Rectal smooth muscle tissue (tissue), 1 donor: Measurements from ENCODE around the gene ATP6V1B1.
A peak's percentile ranks its signal among the peaks of the same experiment; 100 is the strongest.

Experiments
- H3K27ac ChIP-seq: one replicate; pipeline ENCODE4 v1.7.0; 2013; ENCODE audit warnings: low read depth, low read length, inconsistent platforms
- H3K27me3 ChIP-seq: one replicate; pipeline ENCODE4 v1.7.0; 2013; ENCODE audit warnings: low read length; ENCODE audit not compliant: control insufficient read depth, insufficient read depth
- H3K36me3 ChIP-seq: one replicate; pipeline ENCODE4 v1.7.0; 2013; ENCODE audit warnings: low read length; ENCODE audit not compliant: control insufficient read depth, insufficient read depth
- H3K4me1 ChIP-seq: one replicate; pipeline ENCODE4 v1.7.0; 2013; ENCODE audit warnings: low read length; ENCODE audit not compliant: control insufficient read depth, insufficient read depth
- H3K4me3 ChIP-seq: one replicate; pipeline ENCODE4 v1.7.0; 2013; ENCODE audit warnings: low read length
- H3K9ac ChIP-seq: one replicate; pipeline ENCODE4 v1.7.0; 2013; ENCODE audit warnings: low read length

The ATP6V1B1 gene

GRCh38 chr2:70946832-70947442 is 11.2 kb downstream of the ATP6V1B1 start:
- Histone ChIP-seq H3K4me3 (no peak overlapping the region), H3K4me1 (peaks cover 2% of the 10 kb centered on the region), H3K27me3 (peaks cover 7% of the 10 kb centered on the region), H3K9ac (no peak overlapping the region), H3K27ac (no peak overlapping the region), H3K36me3 (no peaks in the 10 kb centered on the region)

GRCh38 chr2:70947556-70948184 is 12.0 kb downstream of the ATP6V1B1 start:
- no peaks in the 10 kb centered on the region for H3K36me3 ChIP-seq
- peaks cover 2% of the 10 kb centered on the region for H3K4me1 ChIP-seq
- peak overlapping the region; percentile 52 for H3K4me3 ChIP-seq
- H3K27me3 ChIP-seq, result peaks cover 7% of the 10 kb centered on the region
- H3K9ac ChIP-seq, result no peak overlapping the region
- H3K27ac ChIP-seq, result no peak overlapping the region

GRCh38 chr2:70948337-70949003 is 12.8 kb downstream of the ATP6V1B1 start:
- Histone ChIP-seq H3K4me1 (peaks cover 2% of the 10 kb centered on the region), H3K4me3 (peak overlapping the region; percentile 52), H3K9ac (peak overlapping the region; percentile 17)

GRCh38 chr2:70949086-70949485 is 13.4 kb downstream of the ATP6V1B1 start:
- no peak overlapping the region for H3K9ac ChIP-seq
- no peak overlapping the region for H3K27ac ChIP-seq
- H3K4me3 ChIP-seq, result no peak overlapping the region
- H3K36me3 ChIP-seq, result no peaks in the 10 kb centered on the region
- H3K4me1 ChIP-seq, result peaks cover 2% of the 10 kb centered on the region
- H3K27me3 ChIP-seq, result peaks cover 7% of the 10 kb centered on the region

More at GRCh38 chr2:70948337-70949003, 12.8 kb downstream of the ATP6V1B1 start:
- no peaks in the 10 kb centered on the region for H3K36me3 ChIP-seq
- H3K27me3 ChIP-seq, result peaks cover 7% of the 10 kb centered on the region
- no peak overlapping the region for H3K27ac ChIP-seq

- H3K27me3 ChIP-seq, result no peaks in the 10 kb centered on the region
- H3K9ac ChIP-seq, result no peak overlapping the region
- H3K4me1 ChIP-seq, result no peaks in the 10 kb centered on the region
- H3K36me3 ChIP-seq, result no peaks in the 10 kb centered on the region
- H3K27ac ChIP-seq, result no peak overlapping the region
- no peak overlapping the region for H3K4me3 ChIP-seq
Observed at GRCh38 chr2:70954886-70955285, 19.2 kb downstream of the ATP6V1B1 start.

GRCh38 chr2:70956141-70956540 is 20.4 kb downstream of the ATP6V1B1 start:
- Histone ChIP-seq H3K27me3 (no peaks in the 10 kb centered on the region), H3K9ac (no peak overlapping the region), H3K4me1 (no peaks in the 10 kb centered on the region), H3K36me3 (no peaks in the 10 kb centered on the region), H3K4me3 (no peak overlapping the region), H3K27ac (no peak overlapping the region)

GRCh38 chr2:70957798-70958197 is 22.1 kb downstream of the ATP6V1B1 start:
- Histone ChIP-seq H3K27ac (no peak overlapping the region), H3K27me3 (no peaks in the 10 kb centered on the region), H3K36me3 (no peaks in the 10 kb centered on the region), H3K4me1 (no peaks in the 10 kb centered on the region), H3K4me3 (no peak overlapping the region), H3K9ac (no peak overlapping the region)

- no peak overlapping the region for H3K4me3 ChIP-seq
- H3K27ac ChIP-seq, result no peak overlapping the region
- H3K9ac ChIP-seq, result no peak overlapping the region
- H3K27me3 ChIP-seq, result no peaks in the 10 kb centered on the region
- no peaks in the 10 kb centered on the region for H3K4me1 ChIP-seq
- no peaks in the 10 kb centered on the region for H3K36me3 ChIP-seq
Observed at GRCh38 chr2:70958759-70959158, 23.1 kb downstream of the ATP6V1B1 start.

GRCh38 chr2:70959271-70959761 is 23.6 kb downstream of the ATP6V1B1 start:
- H3K9ac ChIP-seq, result no peak overlapping the region
- H3K4me3 ChIP-seq, result no peak overlapping the region
- H3K27me3 ChIP-seq, result peaks cover 2% of the 10 kb centered on the region
- no peak overlapping the region for H3K27ac ChIP-seq
- H3K4me1 ChIP-seq, result no peaks in the 10 kb centered on the region
- no peaks in the 10 kb centered on the region for H3K36me3 ChIP-seq

GRCh38 chr2:70959851-70960832 is 24.4 kb downstream of the ATP6V1B1 start:
- Histone ChIP-seq H3K9ac (no peak overlapping the region), H3K4me1 (no peaks in the 10 kb centered on the region), H3K27ac (no peak overlapping the region), H3K36me3 (no peaks in the 10 kb centered on the region), H3K4me3 (no peak overlapping the region), H3K27me3 (peaks cover 6% of the 10 kb centered on the region)

- Histone ChIP-seq H3K27ac (no peak overlapping the region), H3K9ac (no peak overlapping the region), H3K4me3 (no peak overlapping the region), H3K4me1 (no peaks in the 10 kb centered on the region), H3K36me3 (no peaks in the 10 kb centered on the region), H3K27me3 (peaks cover 6% of the 10 kb centered on the region)
Observed at GRCh38 chr2:70960833-70961647, 25.3 kb downstream of the ATP6V1B1 start.
